Duodenal mucosa (tissue), 2 donors: ENCODE measurements around the gene HERPUD1.

Experiments used
- H3K27ac ChIP-seq: one replicate; pipeline ENCODE4 v1.7.0; 2013; ENCODE audit warnings: low read depth, low read length
- H3K27me3 ChIP-seq, 2 donors: one replicate each; pipeline ENCODE4 v1.7.0; 2013; ENCODE audit warnings: low read length in 2 of 2, control low read depth in 1 of 2; ENCODE audit not compliant: insufficient read depth in 2 of 2, control insufficient read depth in 1 of 2
- H3K36me3 ChIP-seq, 2 donors: one replicate each; pipeline ENCODE4 v1.7.0; 2013; ENCODE audit warnings: low read length in 2 of 2, control low read depth in 1 of 2; ENCODE audit not compliant: insufficient read depth in 2 of 2, control insufficient read depth in 1 of 2
- H3K4me1 ChIP-seq, 2 donors: one replicate each; pipeline ENCODE4 v1.7.0; 2013; ENCODE audit warnings: low read length in 2 of 2, control low read depth in 1 of 2; ENCODE audit not compliant: insufficient read depth in 2 of 2, control insufficient read depth in 1 of 2
- H3K4me3 ChIP-seq, 2 donors: one replicate each; pipeline ENCODE4 v1.7.0; 2013; ENCODE audit warnings: low read length in 2 of 2, low read depth in 1 of 2
- H3K9ac ChIP-seq, 2 donors: one replicate each; pipeline ENCODE4 v1.7.0; 2013; ENCODE audit warnings: low read length in 2 of 2, low read depth in 1 of 2
- H3K9me3 ChIP-seq, 2 donors: one replicate each; pipeline ENCODE4 v1.7.0; 2013; ENCODE audit warnings: low read length in 2 of 2, control low read depth in 1 of 2; ENCODE audit not compliant: control insufficient read depth in 1 of 2

The HERPUD1 gene

DNA sequence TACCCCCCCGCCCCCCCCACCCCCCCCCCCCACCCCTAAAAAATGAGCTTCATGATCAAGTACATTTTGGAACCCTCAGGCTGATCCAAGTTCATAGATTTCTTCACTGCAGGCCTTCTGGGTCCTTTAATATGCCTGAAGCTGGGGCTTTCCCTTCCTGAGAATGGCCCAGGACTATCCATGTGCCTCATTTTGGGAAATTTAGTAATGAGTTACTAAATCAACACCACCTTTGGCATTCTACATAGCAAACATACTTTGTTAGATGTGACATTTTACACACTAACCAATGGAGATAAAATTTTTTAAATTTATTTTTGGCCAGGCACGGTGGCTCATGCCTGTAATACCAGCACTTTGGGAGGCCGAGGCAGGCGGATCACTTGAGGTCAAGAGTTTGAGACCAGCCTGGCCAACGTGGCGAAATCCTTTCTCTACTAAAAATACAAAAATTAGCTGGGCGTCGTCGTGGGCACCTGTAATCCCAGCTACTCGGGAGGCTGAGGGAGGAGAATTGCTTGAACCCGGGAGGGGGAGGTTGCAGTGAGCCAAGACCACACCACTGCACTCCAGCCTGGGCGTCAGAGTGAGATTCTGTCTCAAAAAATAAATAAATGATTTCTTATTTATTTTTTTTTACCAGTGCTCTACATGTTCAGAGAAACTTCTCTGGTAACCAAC lies 14.0 kb downstream of the HERPUD1 start:
- H3K9ac ChIP-seq, result no peak overlapping the region
- no peak overlapping the region for H3K27ac ChIP-seq
- H3K4me1 ChIP-seq, result peaks cover 1 to 2% of the 10 kb centered on the region in 2 donors
- no peaks in the 10 kb centered on the region for H3K27me3 ChIP-seq
- H3K36me3 ChIP-seq, result peaks cover 34 to 46% of the 10 kb centered on the region in 2 donors
- no peaks in the 10 kb centered on the region for H3K9me3 ChIP-seq
- H3K4me3 ChIP-seq, result no peak overlapping the region

DNA sequence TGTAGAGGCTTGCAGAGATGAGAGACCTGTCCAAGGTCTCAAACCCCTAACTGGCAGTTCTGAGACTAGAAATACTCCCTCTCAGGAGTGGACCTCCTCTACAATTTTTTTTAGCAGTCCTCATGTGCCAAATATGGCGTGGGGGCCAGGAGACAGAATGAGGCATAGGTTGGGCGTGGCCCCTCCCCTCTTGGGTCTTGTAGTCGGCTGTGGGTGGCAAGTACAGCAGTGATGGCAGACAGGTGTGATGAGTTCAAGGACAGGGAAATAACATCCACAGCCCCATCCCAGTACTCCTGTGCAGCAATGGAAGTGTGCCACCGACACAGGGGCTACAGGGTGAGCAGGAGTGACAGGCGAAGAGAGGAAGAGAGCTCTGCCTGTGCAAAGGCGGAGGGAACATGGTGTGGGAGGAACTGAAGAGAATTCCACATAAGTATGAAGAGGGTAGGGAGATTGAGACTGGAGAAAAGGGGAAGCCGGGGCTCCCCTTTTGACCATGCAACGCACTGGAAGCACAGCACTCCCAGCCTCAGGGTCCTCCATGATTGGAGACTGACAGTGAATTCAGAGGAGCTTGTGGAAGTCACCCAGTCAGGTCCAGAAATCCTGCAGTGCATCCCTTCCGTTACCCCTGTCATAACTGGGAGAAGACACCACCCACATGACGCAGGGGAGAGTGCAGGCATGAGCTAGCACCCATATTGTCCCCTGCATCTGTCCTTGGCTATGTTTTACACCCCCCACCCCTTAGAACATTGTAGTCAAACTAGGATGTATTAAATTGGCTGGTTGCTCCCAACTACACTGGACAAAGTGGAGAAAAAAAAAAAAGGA lies 15.0 kb downstream of the HERPUD1 start:
- Histone ChIP-seq H3K27me3 (no peaks in the 10 kb centered on the region), H3K4me1 (peaks cover 5 to 6% of the 10 kb centered on the region in 2 donors), H3K36me3 (peaks cover 26 to 36% of the 10 kb centered on the region in 2 donors), H3K9ac (no peak overlapping the region), H3K4me3 (no peak overlapping the region), H3K27ac (no peak overlapping the region), H3K9me3 (no peaks in the 10 kb centered on the region)

DNA sequence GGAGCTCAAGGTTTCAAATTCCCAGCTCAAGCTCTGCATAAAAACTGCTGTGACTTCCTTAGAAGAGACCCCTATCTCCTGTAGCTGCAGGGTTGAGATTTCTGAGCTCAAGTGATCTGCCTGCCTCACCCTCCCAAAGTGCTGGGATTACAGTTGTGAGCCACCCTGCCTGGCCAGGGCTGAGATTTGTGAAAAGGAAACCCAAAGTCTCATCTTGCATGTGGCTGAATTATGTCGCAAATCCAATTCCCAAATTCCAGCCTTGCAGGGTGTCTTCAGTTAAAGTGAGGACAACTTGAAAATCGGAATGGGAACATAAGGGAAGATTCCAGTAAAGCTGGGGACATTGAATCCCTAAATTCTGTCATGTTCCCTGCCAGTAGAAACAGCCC lies 15.7 kb downstream of the HERPUD1 start:
- Histone ChIP-seq H3K27ac (no peak overlapping the region), H3K4me3 (no peak overlapping the region), H3K36me3 (peaks cover 20 to 29% of the 10 kb centered on the region in 2 donors)

DNA sequence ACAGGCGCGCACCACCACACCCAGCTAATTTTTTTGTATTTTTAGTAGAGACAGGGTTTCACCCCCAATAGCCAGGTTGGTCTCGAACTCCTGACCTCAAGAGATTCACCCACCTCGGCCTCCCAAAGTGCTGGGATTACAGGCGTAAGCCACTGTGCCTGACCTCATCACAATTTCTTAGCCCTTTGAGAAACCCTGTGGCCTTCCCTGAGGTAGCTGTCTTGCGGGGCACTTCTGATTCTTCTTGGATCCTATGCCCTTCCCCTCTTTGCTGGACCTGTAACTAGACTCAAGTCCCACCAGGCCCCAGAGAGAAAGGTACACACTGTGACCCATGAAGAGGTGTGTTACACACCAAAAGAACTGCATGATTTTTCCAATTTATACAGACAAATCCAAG lies 16.3 kb downstream of the HERPUD1 start:
- H3K9me3 ChIP-seq, result no peaks in the 10 kb centered on the region

More for the DNA sequence above, 15.7 kb downstream of the HERPUD1 start:
- Histone ChIP-seq H3K9me3 (no peaks in the 10 kb centered on the region), H3K9ac (no peak overlapping the region), H3K27me3 (no peaks in the 10 kb centered on the region), H3K4me1 (peaks cover 5 to 6% of the 10 kb centered on the region in 2 donors)

DNA sequence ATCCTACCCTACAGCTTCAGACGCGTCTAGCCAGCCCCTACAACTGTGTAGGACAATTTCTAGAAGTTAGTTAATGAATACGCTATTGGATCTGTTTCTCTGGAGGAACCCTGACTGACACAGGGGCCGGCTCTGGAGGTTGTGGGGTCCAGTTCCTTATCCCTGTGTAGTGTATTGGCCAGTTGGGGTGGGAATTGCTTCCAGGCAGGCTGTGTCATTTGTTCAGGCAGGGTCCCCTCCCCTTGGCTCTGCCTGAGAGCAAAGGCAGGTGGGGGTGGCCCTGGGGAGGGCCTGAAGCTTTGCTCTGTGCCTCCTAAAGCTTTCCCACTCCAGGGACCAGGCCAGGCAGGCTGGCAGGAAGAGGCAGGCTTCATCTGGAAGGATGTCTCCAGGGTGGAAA lies 18.1 kb downstream of the HERPUD1 start:
- no peaks in the 10 kb centered on the region for H3K27me3 ChIP-seq
- no peak overlapping the region for H3K27ac ChIP-seq
- H3K9ac ChIP-seq, result no peak overlapping the region
- peaks cover 3 to 5% of the 10 kb centered on the region in 2 donors for H3K36me3 ChIP-seq
- no peaks in the 10 kb centered on the region for H3K9me3 ChIP-seq
- H3K4me3 ChIP-seq, result no peak overlapping the region
- H3K4me1 ChIP-seq, result peaks cover 5 to 6% of the 10 kb centered on the region in 2 donors

More for the DNA sequence above, 16.3 kb downstream of the HERPUD1 start:
- no peak overlapping the region for H3K4me3 ChIP-seq
- H3K27me3 ChIP-seq, result no peaks in the 10 kb centered on the region
- peaks cover 5 to 6% of the 10 kb centered on the region in 2 donors for H3K4me1 ChIP-seq
- H3K9ac ChIP-seq, result no peak overlapping the region
- no peak overlapping the region for H3K27ac ChIP-seq
- H3K36me3 ChIP-seq, result peaks cover 14 to 23% of the 10 kb centered on the region in 2 donors

DNA sequence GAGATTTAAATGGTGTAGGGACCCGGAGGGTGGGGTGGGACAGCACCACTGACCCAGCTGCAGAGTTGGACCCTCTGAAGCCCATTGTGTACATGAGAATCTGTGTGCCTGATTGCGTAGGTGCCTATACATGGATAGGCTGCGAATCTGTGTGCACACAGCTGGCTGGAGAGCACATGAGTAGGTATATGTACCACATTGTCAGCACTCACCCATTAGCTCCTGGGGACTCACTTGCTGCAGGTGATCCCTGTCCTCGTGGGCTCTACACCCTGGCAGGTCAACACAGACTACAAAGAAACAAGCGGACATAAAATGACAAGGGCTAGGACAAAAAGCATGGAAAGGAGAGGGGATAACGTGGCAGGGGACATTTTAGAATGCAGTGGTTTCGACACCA lies 18.5 kb downstream of the HERPUD1 start:
- H3K4me1 ChIP-seq, result peaks cover 5 to 6% of the 10 kb centered on the region in 2 donors
- H3K9ac ChIP-seq, result no peak overlapping the region
- no peak overlapping the region for H3K27ac ChIP-seq
- H3K4me3 ChIP-seq, result no peak overlapping the region
- no peaks in the 10 kb centered on the region for H3K9me3 ChIP-seq
- H3K36me3 ChIP-seq, result peaks cover 0 to under 1% of the 10 kb centered on the region in 2 donors
- H3K27me3 ChIP-seq, result no peaks in the 10 kb centered on the region

DNA sequence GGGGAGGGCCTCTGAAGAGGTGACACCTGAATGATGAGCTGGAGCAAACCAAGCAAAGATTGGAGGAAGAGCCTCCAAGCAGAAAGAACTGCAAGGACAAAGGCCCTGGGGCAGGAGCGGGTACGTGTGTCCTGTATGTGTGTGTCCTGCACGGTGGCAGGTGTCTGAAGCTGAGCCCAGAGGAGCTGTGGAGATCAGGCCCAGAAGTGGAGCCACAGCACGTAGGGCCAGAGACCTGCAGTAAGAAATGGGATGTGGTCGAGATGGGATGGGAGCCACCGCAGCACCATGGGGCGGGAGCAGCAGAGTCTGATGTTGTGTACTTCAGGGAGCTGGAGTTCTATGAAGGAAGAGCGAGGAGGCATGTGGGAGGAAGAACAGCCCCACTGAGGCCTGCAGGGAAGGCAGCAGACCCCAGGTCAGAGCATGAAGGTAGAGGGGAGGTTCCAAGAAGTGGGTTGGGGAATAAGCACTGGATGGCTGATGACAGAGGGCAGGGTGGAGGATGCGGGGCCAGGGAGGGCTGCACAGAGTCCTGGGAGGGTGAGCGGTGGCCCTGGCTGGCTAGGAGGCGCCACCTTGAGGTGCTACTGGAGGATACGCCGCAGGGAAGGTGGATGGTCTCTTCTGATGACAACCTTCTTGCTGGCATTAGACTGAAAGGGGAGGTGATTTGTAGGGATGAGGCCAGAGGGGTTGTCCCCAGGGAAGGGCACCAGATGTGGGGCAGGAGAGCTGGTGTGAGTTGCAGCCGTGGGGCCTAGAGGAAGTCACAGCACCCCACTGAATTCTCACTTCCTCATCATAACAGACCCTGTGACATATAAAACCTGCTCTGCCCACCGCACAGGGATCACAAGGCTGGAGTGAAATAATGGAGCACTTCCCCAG lies 19.2 kb downstream of the HERPUD1 start:
- H3K9ac ChIP-seq, result no peak overlapping the region
- H3K9me3 ChIP-seq, result no peaks in the 10 kb centered on the region
- no peaks in the 10 kb centered on the region for H3K36me3 ChIP-seq
- H3K27ac ChIP-seq, result no peak overlapping the region
- H3K4me3 ChIP-seq, result no peak overlapping the region
- H3K4me1 ChIP-seq, result peaks cover 5 to 6% of the 10 kb centered on the region in 2 donors
- no peaks in the 10 kb centered on the region for H3K27me3 ChIP-seq

DNA sequence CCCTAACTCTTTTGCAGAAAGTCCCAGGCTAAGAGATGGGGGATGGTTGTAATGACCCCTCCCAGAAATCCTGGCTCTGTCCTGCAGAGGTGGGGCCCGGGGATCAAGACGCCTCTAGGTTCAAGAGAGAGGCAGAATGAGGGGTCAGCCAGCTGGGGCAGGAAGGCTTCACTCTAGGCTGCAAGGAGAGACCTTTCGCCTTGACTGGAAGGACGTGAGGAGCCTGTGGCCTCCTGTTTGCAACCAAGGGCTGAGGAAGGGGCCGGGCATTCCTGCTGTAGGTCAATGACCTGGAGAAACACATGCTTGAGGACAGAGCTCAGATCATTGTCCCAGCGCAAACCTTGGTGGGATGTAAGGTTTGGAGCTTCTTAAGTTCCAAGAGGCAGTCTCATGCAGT lies 21.1 kb downstream of the HERPUD1 start:
- Histone ChIP-seq H3K36me3 (no peaks in the 10 kb centered on the region), H3K4me3 (no peak overlapping the region), H3K4me1 (peaks cover 5 to 6% of the 10 kb centered on the region in 2 donors), H3K9ac (no peak overlapping the region), H3K27me3 (no peaks in the 10 kb centered on the region), H3K27ac (no peak overlapping the region), H3K9me3 (no peaks in the 10 kb centered on the region)

DNA sequence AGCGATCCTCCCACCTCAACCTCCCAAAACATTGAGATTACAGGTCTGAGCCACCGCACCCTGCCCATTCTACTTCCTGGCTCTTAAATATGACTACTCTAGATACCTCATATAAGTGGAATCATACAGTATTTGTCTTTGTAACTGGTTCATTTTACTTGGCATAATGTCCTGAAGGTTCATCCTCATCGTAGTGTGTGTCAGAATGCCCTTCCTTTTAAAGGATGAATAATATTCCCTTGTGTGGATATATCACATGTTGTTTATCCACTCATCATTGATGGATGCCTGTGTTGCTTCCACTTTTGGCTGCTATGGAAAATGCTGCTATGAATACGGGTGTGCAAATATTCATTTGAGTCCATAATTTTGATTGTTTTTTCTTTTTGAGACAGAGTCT lies 24.1 kb downstream of the HERPUD1 start:
- no peaks in the 10 kb centered on the region for H3K36me3 ChIP-seq
- H3K4me1 ChIP-seq, result peaks cover 3% of the 10 kb centered on the region in 2 donors
- no peak overlapping the region for H3K4me3 ChIP-seq
- no peak overlapping the region for H3K27ac ChIP-seq
- H3K9me3 ChIP-seq, result no peaks in the 10 kb centered on the region
- H3K9ac ChIP-seq, result no peak overlapping the region
- no peaks in the 10 kb centered on the region for H3K27me3 ChIP-seq
